ENCODE data around the gene TFPT.

GRCh38 chr19:54073829-54074228 lies 41.6 kb downstream of the TFPT start:
- TF ChIP-seq POLR2A (IDR thresholded peaks at IDR 0.05; ENCODE audit: low read depth), result no peak
- TF ChIP-seq CTCF (IDR thresholded peaks at IDR 0.05), result no peak

Measured in esophagus muscularis mucosa (tissue), 3 donors.